Colonic mucosa (tissue), 4 donors: ENCODE results near the gene IL20RA. TPM values are rescaled to one million over a fixed set of nuclear protein-coding genes. Genes with fewer than 3 reads are reported as not detected.

ENCODE experiments used
- DNase-seq: peaks from one replicate; pipeline ENCODE4 v3.0.0-alpha.2; 2020
- H3K27ac ChIP-seq: fragments of 200-600 bp; one replicate; pipeline ENCODE4 v1.8.0; 2021
- H3K27me3 ChIP-seq: fragments of 200-600 bp; one replicate; pipeline ENCODE4 v1.8.0; 2021
- H3K36me3 ChIP-seq: fragments of 200-600 bp; one replicate; pipeline ENCODE4 v1.8.0; 2021
- H3K4me1 ChIP-seq: fragments of 200-600 bp; one replicate; pipeline ENCODE4 v1.8.0; 2021; ENCODE audit warnings: mild to moderate bottlenecking
- H3K4me3 ChIP-seq: fragments of 200-600 bp; one replicate; pipeline ENCODE4 v1.8.0; 2021
- H3K9ac ChIP-seq, 2 donors: one replicate each; pipeline ENCODE4 v1.7.0; 2013; ENCODE audit warnings: control low read depth in 2 of 2, low read depth in 2 of 2, low read length in 2 of 2
- H3K9me3 ChIP-seq: fragments of 200-600 bp; one replicate; pipeline ENCODE4 v1.8.0; 2021
- CTCF ChIP-seq: fragments of 200-600 bp; IDR thresholded peaks from one replicate; pipeline ENCODE4 v1.8.0; 2022; ENCODE audit warnings: antibody characterized with exemption, mild to moderate bottlenecking
- intact Hi-C: fragments of 100-400 bp; cut with DNase I; formaldehyde crosslinking; loops from one replicate; pipeline ENCODE4 v1.14.1; 2022
- total RNA-seq, 2 donors: library from RNA; stranded (reverse); fragmentation: NEBNext Ultra II Directional in 1 of 2; extraction: Animal tissue kit (Norgen Biotek cat#: 25700) in 1 of 2; gene quantifications; one replicate each; pipeline ENCODE4 v1.2.1, GENCODE V29; 2021
- donor health status: healthy.
- donor health status: DM: no; HTN: no; CAD: no.
- donor health status: DM: no; HTN: no; CAD: no.

The IL20RA gene
- total RNA-seq, 2 donors from 2014 or later = 12.2 to 12.8 TPM

GRCh38 chr6:137019476-137020272 lies 25.1 kb downstream of the IL20RA start:
- Histone ChIP-seq H3K36me3 (no peaks in the 10 kb centered on the region), H3K9me3 (no peaks in the 10 kb centered on the region), H3K9ac (no peak overlapping the region), H3K4me3 (no peak overlapping the region), H3K27me3 (no peaks in the 10 kb centered on the region), H3K27ac (no peak overlapping the region), H3K4me1 (no peaks in the 10 kb centered on the region)
- DNase-seq = no peak
- intact Hi-C loops = no loop called here
- no peak for TF ChIP-seq CTCF

DNA sequence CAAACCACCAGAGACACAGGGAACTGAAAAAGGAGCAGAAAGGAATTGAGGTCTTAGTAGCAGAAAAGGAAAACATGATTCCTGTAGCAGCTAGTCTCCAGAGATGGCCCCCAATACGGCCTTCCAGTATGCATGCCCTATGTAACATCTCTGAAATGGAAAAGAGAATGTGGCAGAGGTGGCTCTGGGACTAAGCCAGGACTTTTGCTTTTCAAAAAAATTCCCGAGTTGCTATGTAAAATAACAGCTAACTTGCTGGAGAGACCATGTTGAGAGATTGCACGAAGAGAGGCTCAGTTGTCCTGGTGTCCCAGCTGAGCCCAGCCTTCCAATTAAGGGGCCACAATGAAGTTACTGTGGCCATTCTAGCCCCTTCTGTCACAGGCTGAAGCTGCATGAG lies 27.7 kb downstream of the IL20RA start:
- no peaks in the 10 kb centered on the region for H3K27me3 ChIP-seq
- no peak for TF ChIP-seq CTCF
- intact Hi-C loops = no loop called here
- no peaks in the 10 kb centered on the region for H3K36me3 ChIP-seq
- H3K4me3 ChIP-seq = no peak overlapping the region
- DNase-seq = no peak
- H3K9me3 ChIP-seq = no peaks in the 10 kb centered on the region
- no peaks in the 10 kb centered on the region for H3K4me1 ChIP-seq
- no peak overlapping the region for H3K27ac ChIP-seq
- H3K9ac ChIP-seq = no peak overlapping the region

GRCh38 chr6:137016356-137016755 lies 28.4 kb downstream of the IL20RA start:
- H3K9ac ChIP-seq = no peak overlapping the region
- H3K4me3 ChIP-seq = no peak overlapping the region
- intact Hi-C loops = no loop called here
- no peaks in the 10 kb centered on the region for H3K9me3 ChIP-seq
- H3K27me3 ChIP-seq = no peaks in the 10 kb centered on the region
- no peak overlapping the region for H3K27ac ChIP-seq
- H3K36me3 ChIP-seq = no peaks in the 10 kb centered on the region
- no peak for DNase-seq
- no peak for TF ChIP-seq CTCF
- H3K4me1 ChIP-seq = no peaks in the 10 kb centered on the region

DNA sequence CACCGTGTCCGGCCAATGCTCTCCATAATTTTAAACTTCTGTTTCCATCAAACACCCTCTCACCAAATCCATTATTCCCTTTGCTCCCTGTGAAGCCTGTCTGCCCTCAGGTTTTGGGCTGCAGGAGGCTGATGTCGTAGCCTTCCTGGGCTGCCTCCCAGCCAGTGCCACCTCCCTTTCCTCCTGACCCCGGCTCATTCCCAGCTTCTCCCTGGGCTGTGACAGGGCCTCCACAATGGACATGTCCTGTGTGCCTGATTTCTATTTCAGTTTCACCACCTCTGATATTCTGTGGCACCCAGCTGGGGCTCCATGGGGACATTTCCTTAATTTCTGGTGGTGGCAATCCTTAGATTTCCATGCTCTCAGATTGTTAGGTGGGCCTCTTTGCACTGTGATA lies 28.8 kb downstream of the IL20RA start:
- Histone ChIP-seq H3K36me3 (no peaks in the 10 kb centered on the region), H3K27ac (no peak overlapping the region), H3K4me1 (no peaks in the 10 kb centered on the region), H3K9ac (no peak overlapping the region), H3K27me3 (no peaks in the 10 kb centered on the region), H3K4me3 (no peak overlapping the region), H3K9me3 (no peaks in the 10 kb centered on the region)
- TF ChIP-seq CTCF = no peak
- intact Hi-C loops = no loop called here
- DNase-seq = no peak

GRCh38 chr6:137013738-137014602 lies 30.8 kb downstream of the IL20RA start:
- Histone ChIP-seq H3K4me3 (no peak overlapping the region), H3K9me3 (no peaks in the 10 kb centered on the region), H3K27ac (no peak overlapping the region), H3K4me1 (no peaks in the 10 kb centered on the region), H3K27me3 (no peaks in the 10 kb centered on the region), H3K36me3 (no peaks in the 10 kb centered on the region), H3K9ac (no peak overlapping the region)
- intact Hi-C loops = no loop called here
- DNase-seq = no peak
- peak; percentile 45 for TF ChIP-seq CTCF
